Transverse colon (tissue), 4 donors: Measurements from ENCODE around the gene TLX2. TPM values are rescaled to one million over a fixed set of nuclear protein-coding genes. Genes with fewer than 3 reads are reported as not detected.
"Not testable (repeated sequence)": the region's sequence is repeated elsewhere in the genome, so short reads cannot be mapped to it uniquely, and the experiment has no call there.

Experiments used
- DNase-seq: peaks from one replicate; pipeline ENCODE4 v3.0.0-alpha.2; 2019
- H3K27ac ChIP-seq, 4 donors: fragments of 200-600 bp; sonication (generic); 2 replicates each; pipeline ENCODE4 v1.5.1; 2016 to 2018; ENCODE audit warnings: inconsistent platforms in 4 of 4
- H3K27me3 ChIP-seq: fragments of 200-600 bp; sonication (generic); 2 replicates; pipeline ENCODE4 v1.5.1; 2017; ENCODE audit warnings: inconsistent platforms
- H3K36me3 ChIP-seq, 4 donors: fragments of 200-600 bp; sonication (generic); 2 replicates each; pipeline ENCODE4 v1.5.1; 2017 to 2019; ENCODE audit warnings: inconsistent platforms in 4 of 4
- H3K4me1 ChIP-seq, 4 donors: fragments of 200-600 bp; sonication (generic); 2 replicates each; pipeline ENCODE4 v1.5.1; 2017 to 2020; ENCODE audit warnings: inconsistent platforms in 4 of 4
- H3K4me3 ChIP-seq, 4 donors: fragments of 200-600 bp; sonication (generic); 1 replicate in 1 of 4; 2 replicates in 3 of 4; pipeline versions ENCODE4 v1.5.1 to v1.6.1; 2017 to 2019; ENCODE audit warnings: inconsistent platforms in 4 of 4
- H3K9me3 ChIP-seq, 2 donors: fragments of 200-600 bp; sonication (generic); 2 replicates each; pipeline ENCODE4 v1.5.1; 2017 to 2019; ENCODE audit warnings: inconsistent platforms in 2 of 2
- EP300 ChIP-seq: sonication (generic); formaldehyde crosslinking; IDR thresholded peaks from one replicate; pipeline ENCODE4 v1.6.1; 2017; ENCODE audit warnings: antibody characterized with exemption, low read depth
- POLR2A ChIP-seq: fragments of 450-650 bp; IDR thresholded peaks from one replicate; pipeline ENCODE4 v1.6.1; 2016; ENCODE audit warnings: antibody characterized with exemption, mild to moderate bottlenecking, moderate library complexity
- POLR2AphosphoS5 ChIP-seq, 3 donors: sonication (generic); formaldehyde crosslinking; IDR thresholded peaks; one replicate each; pipeline ENCODE4 v1.6.1; 2016; ENCODE audit warnings: antibody characterized with exemption in 3 of 3
- WGBS, 2 donors: methylation state at CpG; one replicate each; pipeline ENCODE4 v1.1.5; 2018; ENCODE audit warnings: low coverage in 1 of 2; 5-methylcytosine and 5-hydroxymethylcytosine counted together
- in situ Hi-C, 4 donors: fragments of 200-750 bp; cut with MboI; loops; one replicate each; pipeline versions ENCODE4 v1.15.0 to v1.15.1; 2017; ENCODE audit warnings: low sequenced_read_pairs in 3 of 4, low pct_ligation_motif_present in 1 of 4, low pct_unique_long_range_greater_than_20kb in 1 of 4
- intact Hi-C: fragments of 100-400 bp; cut with DNase I; formaldehyde crosslinking; loops from one replicate; pipeline ENCODE4 v1.15.1; 2023; ENCODE audit warnings: low total_unique reads
- total RNA-seq, 4 donors: library from RNA; depleted of rRNA; stranded (reverse); fragments of >200 nt; gene quantifications; one replicate each; pipeline ENCODE4 v1.1.0, GENCODE V29; 2016
- TF ChIP-seq, protein P1 (sequence below), 5 experiments: fragments of 200-600 bp in 3 of 5; fragments of 450-650 bp in 2 of 5; sonication (generic) in 3 of 5; IDR thresholded peaks; 1 replicate in 2 of 5; 2 replicates in 3 of 5; pipeline ENCODE4 v1.5.1; 2016 to 2017; ENCODE audit warnings: antibody characterized with exemption in 5 of 5, inconsistent platforms in 3 of 5, mild to moderate bottlenecking in 2 of 5, moderate library complexity in 1 of 5

The TLX2 gene
- total RNA-seq, 4 donors from 2014 or later, result 0.96 to 2.5 TPM; not detected in 2

GRCh38 chr2:74558284-74559230 is 44.3 kb downstream of the TLX2 start:
- Histone ChIP-seq H3K4me3 (no peak overlapping the region), H3K9me3 (no peaks in the 10 kb centered on the region), H3K36me3 (no peaks in the 10 kb centered on the region), H3K27ac (peak overlapping the region; percentile 9 to 55 (median 22)), H3K27me3 (no peaks in the 10 kb centered on the region), H3K4me1 (peaks cover 4 to 30% (median 19%) of the 10 kb centered on the region in 4 donors)
- no peak for DNase-seq
- in situ Hi-C loops, result no loop called here
- 40 to 59% methylated on average over 4 to 7 of the region's 7 CpGs for WGBS, 2 donors
- TF ChIP-seq POLR2AphosphoS5 (IDR thresholded peaks at IDR 0.05), result no peak
- TF ChIP-seq POLR2A, result no peak
- TF ChIP-seq EP300, result no peak
- TF ChIP-seq, protein P1, sequence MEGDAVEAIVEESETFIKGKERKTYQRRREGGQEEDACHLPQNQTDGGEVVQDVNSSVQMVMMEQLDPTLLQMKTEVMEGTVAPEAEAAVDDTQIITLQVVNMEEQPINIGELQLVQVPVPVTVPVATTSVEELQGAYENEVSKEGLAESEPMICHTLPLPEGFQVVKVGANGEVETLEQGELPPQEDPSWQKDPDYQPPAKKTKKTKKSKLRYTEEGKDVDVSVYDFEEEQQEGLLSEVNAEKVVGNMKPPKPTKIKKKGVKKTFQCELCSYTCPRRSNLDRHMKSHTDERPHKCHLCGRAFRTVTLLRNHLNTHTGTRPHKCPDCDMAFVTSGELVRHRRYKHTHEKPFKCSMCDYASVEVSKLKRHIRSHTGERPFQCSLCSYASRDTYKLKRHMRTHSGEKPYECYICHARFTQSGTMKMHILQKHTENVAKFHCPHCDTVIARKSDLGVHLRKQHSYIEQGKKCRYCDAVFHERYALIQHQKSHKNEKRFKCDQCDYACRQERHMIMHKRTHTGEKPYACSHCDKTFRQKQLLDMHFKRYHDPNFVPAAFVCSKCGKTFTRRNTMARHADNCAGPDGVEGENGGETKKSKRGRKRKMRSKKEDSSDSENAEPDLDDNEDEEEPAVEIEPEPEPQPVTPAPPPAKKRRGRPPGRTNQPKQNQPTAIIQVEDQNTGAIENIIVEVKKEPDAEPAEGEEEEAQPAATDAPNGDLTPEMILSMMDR (IDR thresholded peaks at IDR 0.05), result no peak
- intact Hi-C loops, result no loop called here

DNA sequence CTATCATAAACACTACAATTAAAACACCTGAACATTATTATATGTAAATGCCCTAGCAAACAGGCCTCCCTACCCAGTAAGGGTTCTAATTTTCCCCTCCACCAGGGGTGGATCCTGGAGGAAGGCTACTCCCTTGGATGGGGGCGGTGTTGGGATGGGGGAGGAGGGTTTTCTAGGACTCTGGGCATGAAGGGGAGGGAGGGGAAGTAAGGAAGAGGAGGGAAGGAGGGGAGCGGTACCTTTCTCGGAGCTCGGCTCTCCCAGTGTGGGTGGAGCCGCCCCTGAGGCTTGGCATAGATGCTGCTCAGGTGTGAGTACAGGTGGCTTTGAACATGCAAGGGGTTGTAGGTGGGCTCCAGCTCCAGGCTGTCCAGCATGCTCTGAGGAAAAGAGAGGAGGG is 45.7 kb downstream of the TLX2 start:
- H3K27ac ChIP-seq, result no peak overlapping the region
- no peak for TF ChIP-seq EP300
- no peak for TF ChIP-seq POLR2A
- TF ChIP-seq POLR2AphosphoS5 (IDR thresholded peaks at IDR 0.05), result no peak
- TF ChIP-seq, protein P1 (IDR thresholded peaks at IDR 0.05), result no peak
- 10 to 26% methylated on average over 2 to 5 of the region's 5 CpGs for WGBS, 2 donors
- H3K27me3 ChIP-seq, result no peaks in the 10 kb centered on the region
- no peaks in the 10 kb centered on the region for H3K9me3 ChIP-seq
- no peak overlapping the region for H3K4me3 ChIP-seq
- H3K4me1 ChIP-seq, result peaks cover 4 to 23% (median 19%) of the 10 kb centered on the region in 4 donors
- intact Hi-C loops (no loop called here), in situ Hi-C loops (no loop called here)
- H3K36me3 ChIP-seq, result no peaks in the 10 kb centered on the region
- no peak for DNase-seq

GRCh38 chr2:74560591-74560990 is 46.3 kb downstream of the TLX2 start:
- no peaks in the 10 kb centered on the region for H3K9me3 ChIP-seq
- in situ Hi-C loops (no loop called here), intact Hi-C loops (no loop called here)
- no peaks in the 10 kb centered on the region for H3K27me3 ChIP-seq
- no peak overlapping the region for H3K27ac ChIP-seq
- peaks cover 0 to 19% (median 14%) of the 10 kb centered on the region in 4 donors for H3K4me1 ChIP-seq
- H3K36me3 ChIP-seq, result no peaks in the 10 kb centered on the region
- 78 to 79% methylated on average over 4 to 6 of the region's 6 CpGs for WGBS, 2 donors
- TF ChIP-seq EP300 (no peak), POLR2AphosphoS5 (IDR thresholded peaks at IDR 0.05) (no peak), POLR2A (no peak)
- TF ChIP-seq, protein P1 (IDR thresholded peaks at IDR 0.05), result no peak
- H3K4me3 ChIP-seq, result no peak overlapping the region
- no peak for DNase-seq

- intact Hi-C loops, H3K9me3 ChIP-seq, DNase-seq, in situ Hi-C loops, H3K27me3 ChIP-seq, H3K4me3 ChIP-seq, H3K36me3 ChIP-seq, H3K27ac ChIP-seq: not testable (repeated sequence)
- H3K4me1 ChIP-seq, result peaks cover 0 to 15% (median 11%) of the 10 kb centered on the region in 4 donors
- 91 to 100% methylated on average over 1 of the region's 1 CpG for WGBS, 2 donors
Observed at GRCh38 chr2:74561022-74561421, 46.8 kb downstream of the TLX2 start.
